Subcutaneous abdominal adipose tissue (tissue), 5 donors: ENCODE results near the gene RBM39.
"Not testable (repeated sequence)": the region's sequence is repeated elsewhere in the genome, so short reads cannot be mapped to it uniquely, and the experiment has no call there.

Experiments
- H3K27ac ChIP-seq: one replicate; pipeline ENCODE4 v1.7.0; 2013; ENCODE audit warnings: low read depth, mild to moderate bottlenecking, inconsistent platforms, low read length, moderate library complexity
- H3K27me3 ChIP-seq, 5 donors: one replicate each; pipeline ENCODE4 v1.7.0; 2013; ENCODE audit warnings: low read length in 5 of 5, inconsistent platforms in 1 of 5; ENCODE audit not compliant: control insufficient read depth in 5 of 5, insufficient read depth in 4 of 5
- H3K36me3 ChIP-seq, 5 donors: one replicate each; pipeline ENCODE4 v1.7.0; 2013; ENCODE audit warnings: low read length in 5 of 5; ENCODE audit not compliant: control insufficient read depth in 5 of 5, insufficient read depth in 5 of 5
- H3K4me1 ChIP-seq, 5 donors: one replicate each; pipeline ENCODE4 v1.7.0; 2013; ENCODE audit warnings: low read length in 5 of 5, mild to moderate bottlenecking in 3 of 5, moderate library complexity in 1 of 5; ENCODE audit not compliant: control insufficient read depth in 5 of 5, insufficient read depth in 5 of 5
- H3K4me3 ChIP-seq, 5 donors: one replicate each; pipeline ENCODE4 v1.7.0; 2013; ENCODE audit warnings: low read length in 5 of 5, low read depth in 1 of 5
- H3K9ac ChIP-seq, 5 donors: one replicate each; pipeline ENCODE4 v1.7.0; 2013; ENCODE audit warnings: low read length in 5 of 5, mild to moderate bottlenecking in 4 of 5, moderate library complexity in 3 of 5
- H3K9me3 ChIP-seq, 5 donors: one replicate each; pipeline ENCODE4 v1.7.0; 2013; ENCODE audit warnings: low read length in 5 of 5; ENCODE audit not compliant: control insufficient read depth in 5 of 5
- donor health status: healthy.
- donor health status: healthy.
- donor health status: healthy.
- donor health status: healthy.
- donor health status: healthy.

Gene RBM39

DNA sequence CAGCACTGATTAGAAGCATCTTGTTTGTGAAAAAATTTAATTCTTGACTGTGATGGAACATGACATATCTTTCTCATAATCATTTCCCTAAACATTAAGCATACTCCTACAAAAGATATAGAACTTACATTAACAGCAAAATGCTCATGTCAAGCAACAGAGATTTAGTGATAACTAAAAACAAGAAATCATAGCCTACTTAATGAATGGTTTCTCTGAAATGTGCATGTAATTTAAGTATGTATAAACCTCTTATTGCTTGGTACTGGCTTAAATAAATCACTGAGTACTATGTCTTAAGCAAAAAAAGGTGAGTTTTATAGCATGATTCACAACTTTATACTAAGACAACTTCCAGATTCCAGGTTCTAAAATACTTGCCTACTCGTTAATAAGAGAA is 33.6 kb downstream of the RBM39 start:
- Histone ChIP-seq H3K27ac (no peak overlapping the region), H3K36me3 (peaks cover 67 to 85% (median 71%) of the 10 kb centered on the region in 5 donors), H3K4me3 (no peak overlapping the region), H3K9me3 (no peaks in the 10 kb centered on the region), H3K4me1 (peaks cover 0 to 17% (median 4%) of the 10 kb centered on the region in 5 donors), H3K9ac (no peak overlapping the region), H3K27me3 (no peaks in the 10 kb centered on the region)

DNA sequence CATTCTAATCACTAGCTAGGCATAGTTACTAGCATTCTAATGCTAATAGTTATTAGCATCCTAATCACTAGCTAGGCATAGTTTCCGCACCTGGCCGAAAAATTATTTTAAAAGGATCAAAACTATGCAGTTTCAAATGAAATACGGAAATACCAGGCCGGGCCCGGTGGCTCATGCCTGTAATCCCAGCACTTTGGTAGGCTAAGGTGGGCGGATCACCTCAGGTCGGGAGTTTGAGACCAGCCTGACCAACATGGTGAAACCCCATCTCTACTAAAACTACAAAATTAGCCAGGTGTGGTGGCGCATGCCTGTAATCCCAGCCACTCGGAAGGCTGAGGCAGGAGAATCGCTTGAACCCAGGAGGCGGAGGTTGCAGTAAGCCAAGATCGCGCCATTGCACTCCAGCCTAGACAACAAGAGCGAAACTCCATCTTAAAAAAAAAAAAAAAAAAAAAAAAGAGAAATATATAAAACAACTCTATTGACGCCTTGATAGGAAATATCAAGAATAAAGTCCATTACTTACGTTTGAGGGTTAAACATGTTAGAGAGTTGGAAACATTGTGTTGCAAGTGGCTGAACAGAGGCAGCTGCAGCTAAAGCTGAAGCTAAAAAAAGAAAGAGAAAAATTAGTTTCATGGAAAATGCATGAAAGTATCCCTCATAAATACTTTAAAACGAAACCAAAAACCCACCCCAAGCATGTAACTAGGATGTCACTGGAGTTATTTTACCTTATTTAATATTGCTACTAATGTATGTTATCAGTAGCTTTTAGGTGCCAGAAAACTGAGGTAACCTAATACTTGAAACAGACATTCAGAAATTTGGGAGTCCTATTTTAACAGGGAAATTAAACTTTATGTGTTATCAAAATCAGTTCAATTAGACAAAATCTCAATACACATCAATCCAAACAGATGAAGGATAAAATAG is 35.2 kb downstream of the RBM39 start:
- H3K4me3 ChIP-seq, H3K9me3 ChIP-seq, H3K9ac ChIP-seq, H3K27ac ChIP-seq, H3K27me3 ChIP-seq: not testable (repeated sequence)
- Histone ChIP-seq H3K36me3 (peaks cover 60 to 88% (median 72%) of the 10 kb centered on the region in 5 donors), H3K4me1 (peaks cover 0 to 21% (median 4%) of the 10 kb centered on the region in 5 donors)

- peaks cover 0 to 20% (median 4%) of the 10 kb centered on the region in 5 donors for H3K4me1 ChIP-seq
Measured at GRCh38 chr20:35705894-35706293, 36.2 kb downstream of the RBM39 start.

DNA sequence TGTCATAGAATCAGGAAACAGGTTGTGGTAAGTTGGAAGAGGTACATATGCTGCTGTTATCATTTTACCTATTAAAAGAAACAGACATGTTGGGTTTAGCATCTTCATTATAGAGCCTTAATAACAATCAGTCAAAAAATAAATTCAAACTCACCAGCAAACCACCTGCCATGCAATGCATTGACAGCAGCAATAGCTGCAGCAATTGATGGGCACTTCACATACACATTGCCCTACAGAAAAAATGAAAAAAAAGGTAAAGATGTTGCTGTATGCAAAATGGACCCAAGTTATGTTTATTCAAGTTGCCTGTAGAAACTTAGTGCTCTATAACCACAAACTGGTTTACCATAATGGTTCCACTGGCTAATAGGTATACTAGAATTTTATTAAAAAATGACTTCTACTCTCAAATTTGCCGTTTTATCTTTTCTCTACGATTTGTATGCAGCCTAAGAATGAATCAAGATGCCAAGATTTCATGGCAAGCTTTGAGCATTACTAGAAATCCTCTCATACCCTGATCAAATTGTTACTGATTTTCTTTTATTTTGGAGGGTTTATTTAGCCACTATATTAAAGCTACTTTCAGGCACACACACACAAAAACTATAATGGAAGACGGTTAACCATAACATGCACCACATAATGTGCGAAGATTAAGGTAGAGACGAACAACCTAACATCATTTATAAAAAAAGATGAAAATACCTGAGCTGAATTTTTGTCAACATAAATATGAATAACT is 37.4 kb downstream of the RBM39 start:
- H3K27me3 ChIP-seq, result no peaks in the 10 kb centered on the region
- no peak overlapping the region for H3K9ac ChIP-seq
- H3K27ac ChIP-seq, result no peak overlapping the region
- H3K4me3 ChIP-seq, result no peak overlapping the region
- peaks cover 52 to 68% (median 59%) of the 10 kb centered on the region in 5 donors for H3K36me3 ChIP-seq
- H3K4me1 ChIP-seq, result peaks cover 0 to 20% (median 14%) of the 10 kb centered on the region in 5 donors
- H3K9me3 ChIP-seq, result no peaks in the 10 kb centered on the region

More at GRCh38 chr20:35705894-35706293, 36.2 kb downstream of the RBM39 start:
- H3K9me3 ChIP-seq, H3K9ac ChIP-seq, H3K27me3 ChIP-seq, H3K27ac ChIP-seq, H3K4me3 ChIP-seq: not testable (repeated sequence)
- peaks cover 55 to 79% (median 64%) of the 10 kb centered on the region in 5 donors for H3K36me3 ChIP-seq

DNA sequence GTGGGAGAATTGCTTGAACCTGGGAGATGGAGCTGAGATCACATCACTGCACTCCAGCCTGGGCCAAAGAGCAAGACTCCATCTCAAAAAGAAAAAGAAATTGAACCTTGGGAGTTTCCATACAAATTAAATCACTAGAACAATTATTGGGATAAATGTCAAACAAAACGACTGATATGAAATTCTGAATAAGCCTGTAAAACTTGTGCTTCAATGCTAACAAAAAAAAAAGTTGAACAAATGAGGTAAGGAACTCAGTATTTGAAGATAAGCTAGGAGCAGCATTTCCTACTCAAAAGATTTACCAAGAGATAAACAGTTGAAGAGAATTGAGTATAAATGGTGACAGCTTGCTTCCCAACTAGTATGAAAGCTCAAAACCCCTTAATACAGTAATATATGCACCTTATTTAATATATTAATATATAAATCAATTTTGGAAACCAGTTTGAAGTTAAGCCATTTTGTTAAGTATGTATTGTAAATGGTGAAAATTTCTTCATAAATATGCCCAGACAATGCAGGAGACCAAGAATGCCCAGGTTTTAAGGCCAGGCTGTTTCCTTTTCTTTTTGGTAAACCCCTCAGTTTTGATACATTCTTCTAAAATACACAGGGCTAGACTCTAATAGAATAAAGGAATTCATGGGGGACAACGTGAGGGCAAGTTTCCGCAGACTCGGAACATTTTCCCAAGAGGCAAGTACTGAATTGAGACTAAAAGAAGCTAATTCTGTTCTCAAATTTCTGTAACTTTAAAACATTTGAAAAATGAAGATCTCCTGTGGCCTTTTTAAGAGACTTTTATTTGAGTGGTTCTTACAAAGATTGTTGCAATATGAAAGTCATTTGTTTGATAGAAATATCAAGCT is 39.0 kb downstream of the RBM39 start:
- Histone ChIP-seq H3K27ac (no peak overlapping the region), H3K9ac (no peak overlapping the region), H3K4me3 (no peak overlapping the region), H3K9me3 (no peaks in the 10 kb centered on the region), H3K36me3 (peaks cover 37 to 56% (median 46%) of the 10 kb centered on the region in 5 donors), H3K27me3 (no peaks in the 10 kb centered on the region), H3K4me1 (peaks cover 2 to 24% (median 18%) of the 10 kb centered on the region in 5 donors)

DNA sequence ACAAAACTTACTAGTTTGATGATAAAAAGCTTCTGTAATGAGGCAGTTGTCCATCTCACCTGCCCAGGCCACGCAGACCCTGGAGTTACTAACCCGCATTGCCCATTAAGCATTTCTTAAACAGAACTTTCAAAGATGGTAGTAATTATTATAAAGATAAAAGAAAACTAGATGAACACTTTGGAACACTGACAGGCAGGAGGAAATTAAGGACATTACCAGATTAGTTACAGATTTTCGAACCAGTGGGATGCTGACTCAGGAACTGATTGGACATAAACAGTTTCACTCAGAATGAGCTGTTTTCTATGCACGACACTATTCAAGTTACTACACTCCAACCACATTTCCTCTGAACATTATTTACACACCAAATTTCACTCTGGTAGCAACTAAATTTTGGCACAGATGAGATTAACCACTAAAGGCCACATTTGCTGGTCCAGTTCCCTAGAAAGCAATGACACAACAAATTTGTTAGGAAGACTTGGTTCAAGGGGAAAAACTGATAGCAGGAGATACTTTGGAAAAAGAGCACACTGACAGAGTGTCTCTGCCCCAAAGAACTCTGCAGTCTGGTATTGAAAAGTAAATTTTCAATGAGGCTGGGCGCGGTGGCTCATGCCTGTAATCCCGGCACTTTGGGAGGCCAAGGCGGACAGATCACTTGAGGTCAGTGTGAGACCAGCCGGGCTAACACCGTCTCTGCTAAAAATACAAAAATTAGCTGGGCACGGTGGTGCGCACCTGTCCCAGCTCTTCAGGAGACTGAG is 39.8 kb downstream of the RBM39 start:
- no peak overlapping the region for H3K4me3 ChIP-seq
- H3K9ac ChIP-seq, result no peak overlapping the region
- no peak overlapping the region for H3K27ac ChIP-seq
- H3K4me1 ChIP-seq, result peaks cover 4 to 28% (median 25%) of the 10 kb centered on the region in 5 donors
- H3K27me3 ChIP-seq, result no peaks in the 10 kb centered on the region
- H3K36me3 ChIP-seq, result peaks cover 32 to 54% (median 44%) of the 10 kb centered on the region in 5 donors
- H3K9me3 ChIP-seq, result no peaks in the 10 kb centered on the region

- Histone ChIP-seq H3K36me3 (peaks cover 25 to 46% (median 37%) of the 10 kb centered on the region in 5 donors), H3K9ac (peak overlapping the region in 3 of 5 donors; percentile 87 to 98 (median 97)), H3K4me1 (peaks cover 4 to 28% (median 25%) of the 10 kb centered on the region in 5 donors), H3K9me3 (no peaks in the 10 kb centered on the region), H3K27ac (no peak overlapping the region), H3K4me3 (no peak overlapping the region), H3K27me3 (no peaks in the 10 kb centered on the region)
Measured at GRCh38 chr20:35700625-35701148, 41.4 kb downstream of the RBM39 start.

DNA sequence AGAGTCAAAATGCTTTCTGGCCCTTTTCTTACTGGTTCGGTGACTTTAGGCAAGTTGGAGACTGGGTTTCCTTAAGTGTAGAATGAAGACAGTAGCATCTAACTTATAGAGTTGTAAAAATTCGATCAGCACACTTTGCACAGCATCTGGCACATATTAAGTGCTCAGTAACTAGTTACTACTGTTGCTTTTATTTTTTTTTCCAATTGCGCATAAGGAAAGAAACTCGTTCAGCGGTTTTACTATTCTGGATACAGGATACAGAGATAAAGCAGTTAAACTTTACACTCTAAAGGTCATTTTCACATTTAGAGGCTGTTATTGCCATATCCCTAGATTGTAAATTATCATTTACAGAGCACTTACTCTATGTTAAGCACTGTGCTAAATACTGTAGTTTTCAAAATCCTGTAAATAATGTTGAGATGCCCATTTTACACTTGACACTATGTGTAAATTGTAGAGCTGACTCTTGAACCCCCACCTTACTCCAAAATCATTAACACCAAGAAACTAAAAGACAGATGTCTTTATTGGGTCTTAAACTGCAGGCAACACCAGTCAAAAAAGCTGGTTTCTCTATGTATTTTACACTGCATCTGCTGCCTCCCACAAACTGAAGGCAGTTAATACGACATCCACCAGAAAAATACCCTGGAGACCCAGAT is 42.0 kb downstream of the RBM39 start:
- peak overlapping the region; percentile 76 to 98 (median 95) for H3K4me3 ChIP-seq
- peaks cover 4 to 28% (median 25%) of the 10 kb centered on the region in 5 donors for H3K4me1 ChIP-seq
- peak overlapping the region; percentile 86 for H3K27ac ChIP-seq
- H3K36me3 ChIP-seq, result peaks cover 27 to 45% (median 38%) of the 10 kb centered on the region in 5 donors
- H3K9me3 ChIP-seq, result no peaks in the 10 kb centered on the region
- peak overlapping the region; percentile 83 to 98 (median 87) for H3K9ac ChIP-seq
- no peaks in the 10 kb centered on the region for H3K27me3 ChIP-seq
